Astrocyte (in vitro differentiated cells and primary cell): Measurements from ENCODE around the gene CAPSL. TPM values are rescaled to one million over a fixed set of nuclear protein-coding genes. Genes with fewer than 3 reads are reported as not detected.

Experiments used
- DNase-seq: peaks from one replicate; pipeline ENCODE4 v3.0.0-alpha.2; 2010; ENCODE audit warnings: low read depth
- FAIRE-seq: peaks from 2 replicates; lab custom pipeline; 2011; peaks lifted over from hg19 to GRCh38; lab: Jason Lieb, UNC
- H2AFZ ChIP-seq: 2 replicates; pipeline ENCODE4 v1.6.0; 2012; ENCODE audit warnings: low read depth, low read length, inconsistent platforms
- H3K27ac ChIP-seq: 2 replicates; pipeline ENCODE4 v1.5.1; 2011; ENCODE audit warnings: low read depth, low read length, inconsistent platforms
- H3K27me3 ChIP-seq: 2 replicates; pipeline ENCODE4 v1.6.0; 2011; ENCODE audit warnings: low read length, inconsistent platforms; ENCODE audit not compliant: insufficient read depth
- H3K36me3 ChIP-seq: 2 replicates; pipeline ENCODE4 v1.5.1; 2011; ENCODE audit warnings: low read length, inconsistent platforms; ENCODE audit not compliant: insufficient read depth
- H3K4me1 ChIP-seq: 2 replicates; pipeline ENCODE4 v1.5.1; 2011; ENCODE audit warnings: low read length, inconsistent platforms; ENCODE audit not compliant: insufficient read depth
- H3K4me2 ChIP-seq: 2 replicates; pipeline ENCODE4 v1.6.0; 2012; ENCODE audit warnings: low read length, inconsistent platforms
- H3K4me3 ChIP-seq: 2 replicates; pipeline ENCODE4 v1.5.1; 2011; ENCODE audit warnings: low read depth, mild to moderate bottlenecking, low read length, inconsistent platforms; ENCODE audit not compliant: insufficient read depth
- H3K79me2 ChIP-seq: 2 replicates; pipeline ENCODE4 v1.6.0; 2012; ENCODE audit warnings: mild to moderate bottlenecking, low read length, inconsistent platforms; ENCODE audit not compliant: insufficient read depth
- H3K9ac ChIP-seq: 2 replicates; pipeline ENCODE4 v1.6.0; 2012; ENCODE audit warnings: mild to moderate bottlenecking, low read length, inconsistent platforms
- H3K9me3 ChIP-seq: 2 replicates; pipeline ENCODE4 v1.5.1; 2012; ENCODE audit warnings: low read depth, mild to moderate bottlenecking, low read length, inconsistent platforms; ENCODE audit not compliant: insufficient read depth
- H4K20me1 ChIP-seq: 2 replicates; pipeline ENCODE4 v1.6.0; 2012; ENCODE audit warnings: low read length, inconsistent platforms; ENCODE audit not compliant: insufficient read depth
- H3K27ac Mint-ChIP-seq: one replicate; pipeline ENCODE4 v1.8.0; 2021; ENCODE audit warnings: mild to moderate bottlenecking, mixed read lengths; ENCODE audit not compliant: unreplicated experiment
- H3K27me3 Mint-ChIP-seq: one replicate; pipeline ENCODE4 v1.8.0; 2021; ENCODE audit warnings: low read depth, mixed read lengths; ENCODE audit not compliant: unreplicated experiment
- H3K36me3 Mint-ChIP-seq: one replicate; pipeline ENCODE4 v1.8.0; 2021; ENCODE audit warnings: low read depth, mixed read lengths; ENCODE audit not compliant: unreplicated experiment
- H3K4me1 Mint-ChIP-seq: one replicate; pipeline ENCODE4 v1.8.0; 2021; ENCODE audit warnings: low read depth, mixed read lengths; ENCODE audit not compliant: unreplicated experiment
- H3K4me3 Mint-ChIP-seq: one replicate; pipeline ENCODE4 v1.8.0; 2021; ENCODE audit warnings: mild to moderate bottlenecking, moderate library complexity, mixed read lengths; ENCODE audit not compliant: unreplicated experiment
- H3K9me3 Mint-ChIP-seq: one replicate; pipeline ENCODE4 v1.8.0; 2021; ENCODE audit warnings: mild to moderate bottlenecking, mixed read lengths; ENCODE audit not compliant: unreplicated experiment
- CTCF ChIP-seq: IDR thresholded peaks from 2 replicates; pipeline ENCODE4 v1.5.1; 2011; ENCODE audit warnings: low read depth, mild to moderate bottlenecking, inconsistent platforms, low read length, moderate library complexity; ENCODE audit not compliant: insufficient read depth
- EZH2 ChIP-seq: IDR thresholded peaks from 2 replicates; pipeline ENCODE4 v1.6.1; 2012; ENCODE audit warnings: mild to moderate bottlenecking, low read length, inconsistent platforms; ENCODE audit not compliant: insufficient read depth
- total RNA-seq: library from RNA; stranded (reverse); gene quantifications from 2 replicates; pipeline ENCODE4 v1.2.1, GENCODE V29; 2021

Gene CAPSL
- total RNA-seq, 1 donor from 2014 or later = not detected

- H3K4me3 Mint-ChIP-seq = no peak overlapping the region
Observed at GRCh38 chr5:35890021-35891020, 48.1 kb downstream of the CAPSL start.

GRCh38 chr5:35887321-35888100, 50.9 kb downstream of the CAPSL start:
- FAIRE-seq (no peak), DNase-seq (no peak)
- Histone ChIP-seq H3K4me3 (no peak overlapping the region), H3K27ac (no peak overlapping the region), H3K79me2 (no peaks in the 10 kb centered on the region), H3K36me3 (no peaks in the 10 kb centered on the region), H3K4me1 (peaks cover 15% of the 10 kb centered on the region), H3K27me3 (no peaks in the 10 kb centered on the region), H3K9me3 (no peaks in the 10 kb centered on the region), H2AFZ (no peak overlapping the region), H4K20me1 (no peaks in the 10 kb centered on the region), H3K4me2 (no peak overlapping the region), H3K9ac (no peak overlapping the region)
- Mint-ChIP-seq H3K27me3 (peaks cover 2% of the 10 kb centered on the region), H3K36me3 (no peaks in the 10 kb centered on the region), H3K4me3 (no peak overlapping the region), H3K9me3 (no peaks in the 10 kb centered on the region), H3K27ac (no peak overlapping the region), H3K4me1 (peaks cover 17% of the 10 kb centered on the region)
- TF ChIP-seq CTCF (no peak), EZH2 (no peak)

More at GRCh38 chr5:35890021-35891020, 48.1 kb downstream of the CAPSL start:
- Histone ChIP-seq H4K20me1 (no peaks in the 10 kb centered on the region), H3K4me2 (no peak overlapping the region), H3K4me3 (no peak overlapping the region), H3K27me3 (no peaks in the 10 kb centered on the region), H3K79me2 (no peaks in the 10 kb centered on the region), H2AFZ (no peak overlapping the region), H3K9ac (no peak overlapping the region), H3K27ac (no peak overlapping the region), H3K9me3 (no peaks in the 10 kb centered on the region), H3K36me3 (no peaks in the 10 kb centered on the region), H3K4me1 (no peaks in the 10 kb centered on the region)
- H3K27ac Mint-ChIP-seq = no peak overlapping the region
- peaks cover 2% of the 10 kb centered on the region for H3K9me3 Mint-ChIP-seq
- no peaks in the 10 kb centered on the region for H3K4me1 Mint-ChIP-seq
- no peak for DNase-seq
- no peaks in the 10 kb centered on the region for H3K36me3 Mint-ChIP-seq
- TF ChIP-seq CTCF (no peak), EZH2 (no peak)
- FAIRE-seq = no peak
- H3K27me3 Mint-ChIP-seq = peaks cover 2% of the 10 kb centered on the region
